Measurements from ENCODE around the gene FAM229A. TPM values are rescaled to one million over a fixed set of nuclear protein-coding genes. Genes with fewer than 3 reads are reported as not detected.
A peak's percentile ranks its signal among the peaks of the same experiment; 100 is the strongest.

FAM229A gene
- total RNA-seq, 1 donor from 2014 or later = 12.2 TPM

- Histone ChIP-seq H3K9me3 (no peaks in the 10 kb centered on the region), H3K4me3 (peak overlapping the region; percentile 78 to 97), H3K36me3 (peaks cover 16 to 26% of the 10 kb centered on the region in 2 donors), H3K4me1 (peaks cover 10 to 13% of the 10 kb centered on the region in 2 donors), H3K27me3 (no peaks in the 10 kb centered on the region), H3K27ac (no peak overlapping the region)
- TF ChIP-seq CTCF (IDR thresholded peaks at IDR 0.05) = peak; percentile 64 to 76 (median 76)
- intact Hi-C loops (cut with DNase I) = no loop called here
- DNase-seq (ENCODE audit: low spot score in 2 of 2) = no peak
These were observed 27.3 kb downstream of the FAM229A start for GRCh38 chr1:32334864-32335534.

- H3K27ac ChIP-seq = no peak overlapping the region
- peaks cover 10 to 13% of the 10 kb centered on the region in 2 donors for H3K4me1 ChIP-seq
- H3K36me3 ChIP-seq = peaks cover 18 to 31% of the 10 kb centered on the region in 2 donors
- no peaks in the 10 kb centered on the region for H3K9me3 ChIP-seq
- no peaks in the 10 kb centered on the region for H3K27me3 ChIP-seq
- TF ChIP-seq CTCF (IDR thresholded peaks at IDR 0.05) = no peak
- intact Hi-C loops (cut with DNase I) = no loop called here
- DNase-seq (ENCODE audit: low spot score in 2 of 2) = no peak
- peak overlapping the region; percentile 78 to 97 for H3K4me3 ChIP-seq
These were observed 27.9 kb downstream of the FAM229A start for GRCh38 chr1:32334274-32334861.

- H3K36me3 ChIP-seq = peaks cover 27 to 41% of the 10 kb centered on the region in 2 donors
- no peak overlapping the region for H3K27ac ChIP-seq
- intact Hi-C loops (cut with DNase I) = no loop called here
- H3K9me3 ChIP-seq = no peaks in the 10 kb centered on the region
- H3K4me1 ChIP-seq = peaks cover 10 to 13% of the 10 kb centered on the region in 2 donors
- H3K4me3 ChIP-seq = no peak overlapping the region
- no peaks in the 10 kb centered on the region for H3K27me3 ChIP-seq
- no peak for TF ChIP-seq CTCF (IDR thresholded peaks at IDR 0.05)
- DNase-seq (ENCODE audit: low spot score in 2 of 2) = no peak
These were observed 28.9 kb downstream of the FAM229A start for GRCh38 chr1:32333251-32333963.

GRCh38 chr1:32332290-32333079 is 29.8 kb downstream of the FAM229A start:
- Histone ChIP-seq H3K4me1 (peaks cover 10 to 13% of the 10 kb centered on the region in 2 donors), H3K27ac (no peak overlapping the region), H3K4me3 (no peak overlapping the region), H3K36me3 (peaks cover 35 to 50% of the 10 kb centered on the region in 2 donors), H3K9me3 (no peaks in the 10 kb centered on the region), H3K27me3 (no peaks in the 10 kb centered on the region)
- intact Hi-C loops (cut with DNase I) = no loop called here
- DNase-seq (ENCODE audit: low spot score in 2 of 2) = no peak
- TF ChIP-seq CTCF (IDR thresholded peaks at IDR 0.05) = no peak

GRCh38 chr1:32331549-32331948 is 30.7 kb downstream of the FAM229A start:
- Histone ChIP-seq H3K9me3 (no peaks in the 10 kb centered on the region), H3K27ac (no peak overlapping the region), H3K27me3 (no peaks in the 10 kb centered on the region), H3K4me3 (no peak overlapping the region), H3K36me3 (peaks cover 44 to 59% of the 10 kb centered on the region in 2 donors), H3K4me1 (peaks cover 10 to 13% of the 10 kb centered on the region in 2 donors)
- intact Hi-C loops (cut with DNase I) = no loop called here
- TF ChIP-seq CTCF (IDR thresholded peaks at IDR 0.05) = no peak
- no peak for DNase-seq (ENCODE audit: low spot score in 2 of 2)

Measured in ascending aorta (tissue), 2 donors.